DMS114 treated with DMSO at 0.1 percent for 48 hours (cell line): ENCODE measurements around the gene SRRM4.

Experiments used
- DNase-seq: peaks from one replicate; lab custom pipeline; 2025; ENCODE audit not compliant: unreplicated experiment; lab: John Stamatoyannopoulos, UW

SRRM4 gene, protein sequence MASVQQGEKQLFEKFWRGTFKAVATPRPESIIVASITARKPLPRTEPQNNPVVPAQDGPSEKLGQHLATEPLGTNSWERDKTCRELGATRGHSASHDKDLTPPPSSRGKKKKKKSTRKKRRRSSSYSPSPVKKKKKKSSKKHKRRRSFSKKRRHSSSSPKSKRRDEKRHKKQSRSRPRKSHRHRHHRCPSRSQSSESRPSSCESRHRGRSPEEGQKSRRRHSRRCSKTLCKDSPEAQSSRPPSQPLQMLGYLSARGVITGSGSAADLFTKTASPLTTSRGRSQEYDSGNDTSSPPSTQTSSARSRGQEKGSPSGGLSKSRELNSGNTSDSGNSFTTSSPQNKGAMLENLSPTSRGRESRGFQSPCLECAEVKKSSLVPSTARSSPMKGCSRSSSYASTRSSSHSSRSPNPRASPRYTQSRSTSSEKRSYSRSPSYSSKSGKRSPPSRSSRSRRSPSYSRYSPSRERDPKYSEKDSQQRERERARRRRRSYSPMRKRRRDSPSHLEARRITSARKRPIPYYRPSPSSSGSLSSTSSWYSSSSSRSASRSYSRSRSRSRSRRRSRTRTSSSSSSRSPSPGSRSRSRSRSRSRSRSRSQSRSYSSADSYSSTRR

DNA sequence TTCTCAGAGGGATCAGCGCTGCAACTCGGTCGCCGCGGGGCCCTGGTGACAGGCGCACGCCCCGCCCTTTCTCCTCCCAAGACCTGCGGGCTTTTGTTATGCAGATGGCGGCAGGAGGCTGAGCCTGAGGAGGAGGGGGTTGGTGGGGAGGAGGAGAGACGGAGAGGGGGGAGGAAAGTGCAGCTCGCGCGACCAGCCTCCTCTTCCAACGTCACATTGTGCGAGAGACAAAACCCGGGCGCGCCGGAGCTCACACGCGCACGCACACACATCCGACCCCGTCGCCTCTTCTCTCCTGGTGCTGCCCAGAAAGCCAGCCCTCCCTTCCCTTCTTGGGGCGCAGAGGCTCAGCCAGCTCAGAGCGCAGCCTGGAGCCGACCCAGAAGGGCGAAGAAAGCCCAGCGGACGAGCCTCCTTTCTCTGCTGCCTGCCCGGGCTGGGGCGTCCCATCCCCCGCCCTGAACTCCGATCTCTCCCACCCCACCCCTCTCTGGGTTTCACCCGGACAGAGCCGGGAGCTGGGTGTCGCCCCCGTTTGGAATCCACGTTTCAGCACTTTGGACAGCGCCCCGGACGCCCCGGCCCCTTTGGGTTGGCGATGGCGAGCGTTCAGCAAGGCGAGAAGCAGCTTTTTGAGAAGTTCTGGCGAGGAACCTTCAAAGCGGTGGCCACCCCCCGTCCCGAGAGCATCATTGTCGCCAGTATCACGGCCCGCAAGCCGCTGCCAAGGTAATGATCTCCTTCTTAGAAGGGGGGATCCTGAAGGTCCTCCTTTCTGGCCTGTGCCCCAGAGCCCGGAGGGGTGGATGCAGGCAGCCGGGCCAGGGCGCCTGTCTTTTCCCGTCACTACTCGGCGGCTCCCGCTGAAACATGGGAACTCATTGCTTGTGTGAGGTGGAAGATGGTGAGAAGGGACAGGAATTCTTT, at the start of gene SRRM4:
Gene SRRM4 (plus strand): TSS at position 257 of the 927 bp plus-strand sequence. CDS start 342 bp downstream, at position 599.
- no peak for DNase-seq

GRCh38 chr12:118946256-118946655, 35.1 kb upstream of the SRRM4 start:
- no peak for DNase-seq

DNA sequence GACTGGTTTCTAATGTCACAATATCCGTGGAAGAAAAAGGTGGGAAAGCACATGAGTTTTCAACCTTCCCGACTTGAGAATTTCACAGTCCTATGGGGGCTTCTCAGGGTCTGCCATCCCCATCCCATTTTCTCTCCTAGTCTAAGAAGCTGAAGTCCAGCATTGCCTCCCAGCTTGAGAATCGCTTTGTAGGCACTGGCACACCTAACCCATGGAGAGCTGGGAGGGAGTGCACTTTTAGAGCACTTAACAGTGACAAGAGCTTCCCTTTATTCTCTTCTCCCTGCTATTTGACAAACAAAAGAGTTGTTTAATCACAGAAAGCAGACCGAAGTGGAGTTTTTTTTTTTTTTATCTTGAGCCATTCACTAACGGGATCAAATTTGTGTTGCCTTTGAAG, 22.8 kb upstream of the SRRM4 start:
- DNase-seq = no peak

- DNase-seq = no peak
Observed at GRCh38 chr12:118959348-118959747, 22.0 kb upstream of the SRRM4 start.

- no peak for DNase-seq
Observed at GRCh38 chr12:118959985-118960560, 21.3 kb upstream of the SRRM4 start.

- DNase-seq = no peak
Observed at GRCh38 chr12:118960865-118961264, 20.5 kb upstream of the SRRM4 start.

GRCh38 chr12:118964988-118965387, 16.4 kb upstream of the SRRM4 start:
- DNase-seq = no peak

GRCh38 chr12:118970856-118971255, 10.5 kb upstream of the SRRM4 start:
- DNase-seq = no peak

GRCh38 chr12:118972982-118973381, 8.4 kb upstream of the SRRM4 start:
- no peak for DNase-seq

DNA sequence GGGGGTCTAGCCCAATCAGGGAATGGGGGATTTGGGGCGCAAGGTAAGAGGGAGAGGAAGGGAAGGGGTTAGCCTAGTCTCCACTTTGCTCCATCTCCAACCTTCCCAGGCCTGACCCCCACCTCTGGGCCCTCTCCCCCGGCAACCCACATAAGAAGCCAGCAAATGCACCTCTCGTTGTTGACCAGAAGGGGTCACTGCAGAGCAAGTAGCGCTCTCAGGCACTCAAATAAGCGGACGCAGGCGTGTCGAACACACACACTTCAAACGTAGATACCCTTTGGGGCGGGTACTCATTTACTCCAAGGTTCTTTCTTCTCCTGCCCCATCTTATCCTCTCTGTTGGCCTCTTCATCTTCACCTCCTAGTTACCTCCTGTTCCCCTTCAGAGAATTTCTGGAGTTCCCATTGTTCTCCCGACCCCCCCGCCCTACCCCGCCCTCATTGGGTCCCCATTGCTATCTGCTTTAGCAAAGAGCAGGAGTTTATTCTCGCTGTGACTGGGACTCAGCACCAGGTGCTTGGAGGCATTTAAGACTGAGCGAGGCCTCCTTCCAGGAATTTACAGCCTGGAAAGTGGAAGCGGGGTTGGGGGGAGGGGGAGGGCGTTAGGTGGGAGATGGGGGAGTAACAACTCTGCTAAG, 1.5 kb upstream of the SRRM4 start:
- peak; percentile 34 for DNase-seq

- no peak for DNase-seq
Observed at GRCh38 chr12:118980407-118981014, 830 bp upstream of the SRRM4 start.

- no peak for DNase-seq
Observed at GRCh38 chr12:118982302-118982701, 961 bp downstream of the SRRM4 start.

GRCh38 chr12:118982984-118983761, 1.8 kb downstream of the SRRM4 start:
- no peak for DNase-seq

- DNase-seq = no peak
Observed at GRCh38 chr12:118984161-118984943, 3.0 kb downstream of the SRRM4 start.

GRCh38 chr12:118986050-118986449, 4.7 kb downstream of the SRRM4 start:
- DNase-seq = no peak

DNA sequence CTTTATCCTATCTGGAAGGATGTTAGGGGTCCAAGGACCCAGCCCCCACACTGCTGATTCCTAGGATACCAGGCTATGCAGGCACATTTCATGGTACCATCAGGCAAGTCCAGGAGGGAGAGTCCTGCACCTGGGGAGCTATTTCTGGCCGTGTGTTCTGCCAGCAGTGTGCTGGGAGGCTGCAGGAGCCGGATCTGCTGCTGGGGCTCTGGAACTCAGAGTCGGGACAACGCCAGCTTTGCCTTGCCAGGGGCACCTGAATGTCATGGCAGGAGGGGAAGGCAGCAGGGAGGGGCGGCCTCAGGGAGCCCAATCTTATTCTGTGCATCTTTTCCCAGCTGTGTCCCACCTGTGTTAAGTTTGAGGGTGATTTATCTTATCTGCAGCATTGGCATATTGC, 17.8 kb downstream of the SRRM4 start:
- DNase-seq = no peak

- no peak for DNase-seq
Observed at GRCh38 chr12:119005085-119005484, 23.7 kb downstream of the SRRM4 start.

DNA sequence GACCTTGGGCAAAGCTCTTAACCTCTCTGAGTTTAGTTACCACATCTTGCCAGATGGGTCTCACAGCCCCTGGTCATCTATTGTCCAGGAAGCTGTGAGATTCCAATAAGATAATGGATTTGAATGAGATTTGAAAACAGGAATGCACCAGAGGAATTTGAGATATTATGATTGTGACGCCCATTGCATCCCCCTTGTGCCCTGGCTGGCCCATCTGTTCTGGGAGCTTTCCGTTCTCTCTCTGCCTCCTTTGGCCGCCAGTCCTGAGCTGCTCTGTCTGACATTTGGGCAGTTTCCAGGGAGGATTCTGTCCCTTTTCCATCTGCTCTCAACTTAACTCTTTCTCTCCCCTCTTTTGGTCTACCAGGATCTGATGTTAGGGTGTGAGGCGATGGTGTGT, 24.6 kb downstream of the SRRM4 start:
- no peak for DNase-seq

DNA sequence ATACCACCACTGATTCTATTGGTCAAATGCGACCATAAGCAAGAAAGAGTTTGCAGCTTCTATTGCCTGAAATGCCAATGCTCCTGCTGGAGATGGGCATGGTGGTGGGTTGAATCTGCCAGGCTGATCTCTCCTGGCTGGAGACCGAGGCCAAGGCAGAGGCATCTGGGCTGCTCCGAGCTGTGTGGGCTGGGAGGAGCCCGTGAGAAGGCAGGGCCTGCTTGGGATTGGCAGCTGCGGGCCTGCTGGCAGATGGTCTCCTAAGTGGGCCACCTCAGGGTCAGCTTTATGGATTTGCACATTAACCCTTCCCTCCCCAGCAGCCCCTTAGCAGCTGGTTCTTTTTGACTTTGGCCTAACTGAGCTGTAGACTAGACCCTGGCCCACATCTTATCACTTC, 25.4 kb downstream of the SRRM4 start:
- DNase-seq = no peak
